Measurements from ENCODE around the gene DNALI1. TPM values are rescaled to one million over a fixed set of nuclear protein-coding genes. Genes with fewer than 3 reads are reported as not detected.
A peak's percentile ranks its signal among the peaks of the same experiment; 100 is the strongest.

The DNALI1 gene
- total RNA-seq (10 to 100 TPM in 5 of 6 donors, 1 to 10 TPM in 1; 8.7 to 16.3 (median 11.2) TPM), polyA plus RNA-seq (10 to 100 TPM; 38.4 to 61.0 TPM)

DNA sequence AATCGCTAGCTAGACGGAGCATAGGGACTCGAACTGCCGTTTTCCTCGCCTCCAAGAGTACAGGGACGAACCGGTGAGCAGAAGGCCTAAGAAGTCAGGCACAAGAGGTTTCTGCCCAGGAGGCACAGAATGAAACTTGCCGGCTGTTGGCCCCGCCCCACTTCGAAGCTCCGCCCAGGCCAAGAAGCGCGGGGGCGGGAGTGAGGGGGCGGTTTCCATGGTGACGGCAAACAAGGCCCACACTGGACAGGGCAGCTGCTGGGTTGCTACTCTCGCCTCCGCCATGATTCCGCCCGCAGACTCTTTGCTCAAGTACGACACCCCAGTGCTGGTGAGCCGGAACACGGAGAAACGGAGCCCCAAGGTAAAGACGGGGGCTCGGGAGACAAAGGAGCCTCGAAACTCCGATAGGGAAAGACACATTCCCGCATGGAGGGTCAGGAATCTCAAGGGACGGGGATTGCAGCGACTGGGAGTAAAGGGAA is at the start of gene DNALI1:
TSS of gene DNALI1 (plus strand) at position 229 of the 485 bp plus-strand sequence. CDS start at position 284, 55 bp downstream.
- 3 to 4% methylated on average over 31 of the region's 31 CpGs for WGBS, 2 donors
- DNase-seq: peak; percentile 90 to 98 (median 96)
- Histone ChIP-seq H3K27me3 (no peaks in the 10 kb centered on the region), H3K27ac (peak within 1 kb of the TSS in 3 of 4 donors; percentile 20 to 44 (median 33)), H3K9me3 (no peaks in the 10 kb centered on the region), H3K4me1 (peaks cover 7 to 23% (median 9%) of the 10 kb centered on the region in 3 donors), H3K36me3 (peaks cover 0 to 2% (median 0%) of the 10 kb centered on the region in 3 donors), H3K4me3 (peak within 1 kb of the TSS; percentile 21 to 59 (median 36))
- TF ChIP-seq, protein P1, sequence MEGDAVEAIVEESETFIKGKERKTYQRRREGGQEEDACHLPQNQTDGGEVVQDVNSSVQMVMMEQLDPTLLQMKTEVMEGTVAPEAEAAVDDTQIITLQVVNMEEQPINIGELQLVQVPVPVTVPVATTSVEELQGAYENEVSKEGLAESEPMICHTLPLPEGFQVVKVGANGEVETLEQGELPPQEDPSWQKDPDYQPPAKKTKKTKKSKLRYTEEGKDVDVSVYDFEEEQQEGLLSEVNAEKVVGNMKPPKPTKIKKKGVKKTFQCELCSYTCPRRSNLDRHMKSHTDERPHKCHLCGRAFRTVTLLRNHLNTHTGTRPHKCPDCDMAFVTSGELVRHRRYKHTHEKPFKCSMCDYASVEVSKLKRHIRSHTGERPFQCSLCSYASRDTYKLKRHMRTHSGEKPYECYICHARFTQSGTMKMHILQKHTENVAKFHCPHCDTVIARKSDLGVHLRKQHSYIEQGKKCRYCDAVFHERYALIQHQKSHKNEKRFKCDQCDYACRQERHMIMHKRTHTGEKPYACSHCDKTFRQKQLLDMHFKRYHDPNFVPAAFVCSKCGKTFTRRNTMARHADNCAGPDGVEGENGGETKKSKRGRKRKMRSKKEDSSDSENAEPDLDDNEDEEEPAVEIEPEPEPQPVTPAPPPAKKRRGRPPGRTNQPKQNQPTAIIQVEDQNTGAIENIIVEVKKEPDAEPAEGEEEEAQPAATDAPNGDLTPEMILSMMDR (IDR thresholded peaks at IDR 0.05): no peak
- peak; percentile 91 to 96 (median 94) for ATAC-seq
- no peak for FAIRE-seq
- intact Hi-C loops (cut with DNase I): no loop called here

DNA sequence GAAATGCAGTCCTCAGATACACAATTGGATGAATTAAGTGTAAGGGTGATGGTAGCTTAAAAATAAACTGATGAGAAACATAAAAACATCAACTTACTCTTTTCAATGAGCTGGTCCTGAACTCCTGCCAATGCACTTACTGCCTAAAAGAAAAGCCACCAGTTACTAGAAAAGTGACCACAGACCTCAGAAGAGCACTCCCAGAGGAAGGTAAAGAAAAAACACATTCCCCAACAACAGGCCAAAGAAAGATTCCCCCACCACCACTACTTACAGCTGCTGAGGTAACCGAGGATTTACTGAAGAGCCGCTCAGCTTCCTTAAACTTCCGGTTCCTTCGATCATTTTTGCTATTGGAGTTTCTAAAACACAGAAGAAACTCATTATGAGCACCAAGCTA is 47.6 kb upstream of the DNALI1 start:
- Histone ChIP-seq H3K36me3 (peaks cover 3 to 28% (median 4%) of the 10 kb centered on the region in 3 donors), H3K27me3 (no peaks in the 10 kb centered on the region), H3K4me3 (no peak overlapping the region), H3K9me3 (no peaks in the 10 kb centered on the region), H3K27ac (no peak overlapping the region), H3K4me1 (peaks cover 0 to 6% (median 0%) of the 10 kb centered on the region in 3 donors)
- TF ChIP-seq, protein P1 (IDR thresholded peaks at IDR 0.05): no peak
- 90 to 91% methylated on average over 4 of the region's 4 CpGs for WGBS, 2 donors
- no peak for FAIRE-seq
- no peak for DNase-seq
- no peak for ATAC-seq
- intact Hi-C loops (cut with DNase I): no loop called here

DNA sequence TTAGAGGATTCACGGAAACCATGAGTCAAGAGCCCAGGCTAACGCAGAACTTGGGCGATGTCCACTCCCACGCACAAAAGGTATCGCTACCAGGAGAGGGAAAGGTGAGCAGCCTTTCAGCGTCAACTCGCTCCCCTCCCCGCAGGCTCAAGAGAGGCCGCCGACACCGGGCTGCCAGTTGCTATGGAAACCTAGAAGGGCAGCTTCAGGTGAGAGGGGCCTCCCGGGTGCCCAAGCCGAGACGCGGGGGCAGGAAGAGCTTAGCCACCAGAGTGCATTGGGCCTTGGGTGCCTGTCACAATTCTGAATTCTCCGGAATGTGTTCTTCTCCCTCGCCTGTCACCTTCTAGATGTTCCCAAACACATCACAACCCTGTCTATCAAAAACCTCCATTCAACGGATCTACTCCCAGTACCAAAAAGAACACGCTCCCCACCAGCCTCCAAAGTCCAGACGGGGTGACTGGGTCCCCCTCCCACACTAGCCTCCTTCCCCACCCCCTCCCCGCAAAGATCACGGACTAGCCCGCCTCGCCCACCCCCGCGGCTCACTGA is 42.9 kb upstream of the DNALI1 start:
- Histone ChIP-seq H3K27ac (peak overlapping the region; percentile 91 to 98 (median 94)), H3K4me3 (peak overlapping the region; percentile 84 to 94 (median 90)), H3K4me1 (peaks cover 0 to 6% (median 0%) of the 10 kb centered on the region in 3 donors), H3K27me3 (no peaks in the 10 kb centered on the region), H3K36me3 (peaks cover under 1 to 17% (median 3%) of the 10 kb centered on the region in 3 donors), H3K9me3 (no peaks in the 10 kb centered on the region)
- 2% methylated on average over 24 to 26 of the region's 26 CpGs for WGBS, 2 donors
- FAIRE-seq (no peak), DNase-seq (peak; percentile 36 to 83 (median 55)), ATAC-seq (peak; percentile 29 to 57 (median 48))
- TF ChIP-seq, protein P1 (IDR thresholded peaks at IDR 0.05): no peak
- intact Hi-C loops (cut with DNase I): no loop called here

DNA sequence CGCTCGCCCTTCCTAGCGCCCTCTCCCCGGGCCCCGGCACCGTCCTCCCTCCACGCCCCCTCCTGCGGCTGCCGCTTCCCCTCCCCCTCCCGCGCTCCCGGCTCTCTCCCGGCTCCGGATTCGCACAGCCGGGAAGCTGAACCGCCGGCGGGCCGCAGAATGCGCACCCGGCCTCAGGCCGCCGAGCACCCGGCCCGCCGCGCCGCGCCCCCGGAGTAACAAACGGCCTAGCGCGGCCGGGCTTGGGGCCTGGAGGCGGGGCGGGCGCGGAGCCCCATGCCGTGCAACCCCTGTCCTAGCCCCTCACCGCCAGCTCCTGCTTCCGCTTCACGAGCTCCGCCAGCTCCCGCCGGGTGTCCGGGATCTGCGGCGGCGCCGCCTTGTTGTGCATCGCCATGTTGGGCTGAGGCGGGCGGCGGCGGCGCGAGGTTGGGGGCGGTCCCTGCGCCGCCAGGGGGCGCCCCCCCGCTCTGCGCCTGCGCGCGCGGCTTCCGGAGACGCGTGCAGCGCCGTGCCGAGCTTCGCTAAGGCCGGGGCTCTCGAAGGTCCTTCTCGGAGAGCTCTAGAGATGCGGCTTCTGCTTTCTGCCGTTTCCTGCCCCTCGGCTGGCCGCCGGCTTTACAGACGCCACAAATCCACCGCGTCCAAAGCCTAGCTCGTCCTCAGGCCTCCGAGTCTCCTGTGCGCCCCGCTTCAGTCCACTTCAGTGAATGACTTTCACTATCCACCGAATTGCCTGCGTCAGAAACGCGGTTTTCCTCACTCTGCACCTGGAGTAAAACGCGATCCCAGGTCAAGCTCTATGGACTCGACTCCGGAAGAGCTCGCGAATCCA is 42.2 kb upstream of the DNALI1 start, which contains the start of gene MEAF6:
TSS of gene MEAF6 (minus strand) at position 417 of the 835 bp plus-strand sequence. CDS start at position 397, 20 bp downstream.
- TF ChIP-seq, protein P1 (IDR thresholded peaks at IDR 0.05): peak; percentile 45 to 69 (median 62)
- H3K4me3 ChIP-seq: peak within 1 kb of the TSS; percentile 84 to 94 (median 90)
- H3K36me3 ChIP-seq: peaks cover 0 to 12% (median 0%) of the 10 kb centered on the region in 3 donors
- peak within 1 kb of the TSS; percentile 91 to 98 (median 94) for H3K27ac ChIP-seq
- FAIRE-seq: no peak
- peak; percentile 74 to 96 (median 86) for DNase-seq
- no peaks in the 10 kb centered on the region for H3K27me3 ChIP-seq
- no peaks in the 10 kb centered on the region for H3K9me3 ChIP-seq
- WGBS, 2 donors: 0 to 1% methylated on average over 71 to 100 of the region's 100 CpGs
- ATAC-seq: peak; percentile 97 to 99 (median 98)
- intact Hi-C loops (cut with DNase I): no loop called here
- peaks cover 0 to 6% (median 0%) of the 10 kb centered on the region in 3 donors for H3K4me1 ChIP-seq

Measured in pancreas (tissue), 10 donors.